Measurements from ENCODE around the gene FDX1.

FDX1 gene

DNA sequence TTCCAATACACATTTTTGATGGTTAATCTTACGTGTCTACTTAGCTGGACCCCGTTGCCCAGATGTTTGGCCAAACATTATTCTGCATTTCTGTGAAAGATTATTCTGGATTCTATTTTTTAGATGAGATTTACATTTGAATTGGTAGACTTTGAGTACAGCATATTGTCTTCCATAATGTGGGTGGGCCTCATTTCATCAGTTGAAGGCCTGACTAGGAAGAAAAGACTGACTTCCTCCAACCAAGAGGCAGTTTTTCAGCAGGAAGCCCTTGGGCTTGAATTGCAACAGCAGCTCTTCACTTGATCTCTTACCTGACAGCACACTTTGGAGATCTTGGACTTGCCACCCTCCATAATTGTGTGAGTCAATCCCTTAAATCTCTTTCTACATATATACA lies 58.7 kb downstream of the FDX1 start:
- H3K27me3 ChIP-seq (replicated peaks), result no peaks in the 10 kb centered on the region

DNA sequence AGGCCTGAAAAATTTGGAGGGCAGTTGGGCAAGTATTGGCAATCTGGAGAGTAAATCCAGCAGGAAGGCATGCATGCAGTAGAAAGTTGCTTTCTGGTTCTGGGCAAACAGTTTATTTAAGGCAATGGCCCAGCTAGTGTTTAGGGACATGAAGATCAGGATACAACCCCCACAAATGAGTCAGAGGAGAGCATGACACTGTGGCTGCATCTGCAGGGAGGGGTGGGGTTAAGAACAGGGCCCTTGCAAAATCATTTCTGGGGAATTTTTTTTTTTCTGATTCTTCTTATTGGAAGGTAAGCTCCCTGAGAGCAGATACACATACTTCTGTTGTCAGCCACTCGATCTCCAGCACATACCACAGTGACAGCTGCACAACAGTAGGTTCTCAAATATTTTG lies 61.1 kb downstream of the FDX1 start:
- Histone ChIP-seq H3K36me3 (replicated peaks) (no peaks in the 10 kb centered on the region), H3K27ac (no peak overlapping the region), H3K4me3 (ENCODE audit: low read depth, low read length) (no peak overlapping the region), H3K27me3 (replicated peaks) (no peaks in the 10 kb centered on the region)
- in situ Hi-C loops (cut with HindIII; ENCODE audit: low pct_ligation_motif_present, low sequenced_read_pairs), result no loop called here
- DNase-seq, result peak; percentile 47
- TF ChIP-seq, protein P1, sequence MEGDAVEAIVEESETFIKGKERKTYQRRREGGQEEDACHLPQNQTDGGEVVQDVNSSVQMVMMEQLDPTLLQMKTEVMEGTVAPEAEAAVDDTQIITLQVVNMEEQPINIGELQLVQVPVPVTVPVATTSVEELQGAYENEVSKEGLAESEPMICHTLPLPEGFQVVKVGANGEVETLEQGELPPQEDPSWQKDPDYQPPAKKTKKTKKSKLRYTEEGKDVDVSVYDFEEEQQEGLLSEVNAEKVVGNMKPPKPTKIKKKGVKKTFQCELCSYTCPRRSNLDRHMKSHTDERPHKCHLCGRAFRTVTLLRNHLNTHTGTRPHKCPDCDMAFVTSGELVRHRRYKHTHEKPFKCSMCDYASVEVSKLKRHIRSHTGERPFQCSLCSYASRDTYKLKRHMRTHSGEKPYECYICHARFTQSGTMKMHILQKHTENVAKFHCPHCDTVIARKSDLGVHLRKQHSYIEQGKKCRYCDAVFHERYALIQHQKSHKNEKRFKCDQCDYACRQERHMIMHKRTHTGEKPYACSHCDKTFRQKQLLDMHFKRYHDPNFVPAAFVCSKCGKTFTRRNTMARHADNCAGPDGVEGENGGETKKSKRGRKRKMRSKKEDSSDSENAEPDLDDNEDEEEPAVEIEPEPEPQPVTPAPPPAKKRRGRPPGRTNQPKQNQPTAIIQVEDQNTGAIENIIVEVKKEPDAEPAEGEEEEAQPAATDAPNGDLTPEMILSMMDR (IDR thresholded peaks at IDR 0.05; ENCODE audit: low read depth, low read length, missing control alignments), result no peak

More for the DNA sequence above, 58.7 kb downstream of the FDX1 start:
- in situ Hi-C loops (cut with HindIII; ENCODE audit: low pct_ligation_motif_present, low sequenced_read_pairs), result no loop called here
- Histone ChIP-seq H3K27ac (no peak overlapping the region), H3K4me3 (ENCODE audit: low read depth, low read length) (no peak overlapping the region), H3K36me3 (replicated peaks) (no peaks in the 10 kb centered on the region)
- TF ChIP-seq, protein P1 (IDR thresholded peaks at IDR 0.05; ENCODE audit: low read depth, low read length, missing control alignments), result no peak
- no peak for DNase-seq

GRCh38 chr11:110491577-110492320 lies 62.0 kb downstream of the FDX1 start:
- Histone ChIP-seq H3K4me3 (ENCODE audit: low read depth, low read length) (no peak overlapping the region), H3K27me3 (replicated peaks) (no peaks in the 10 kb centered on the region), H3K27ac (no peak overlapping the region), H3K36me3 (replicated peaks) (no peaks in the 10 kb centered on the region)
- DNase-seq, result no peak
- TF ChIP-seq, protein P1 (IDR thresholded peaks at IDR 0.05; ENCODE audit: low read depth, low read length, missing control alignments), result no peak
- in situ Hi-C loops (cut with HindIII; ENCODE audit: low pct_ligation_motif_present, low sequenced_read_pairs), result no loop called here

GRCh38 chr11:110492321-110492685 lies 62.6 kb downstream of the FDX1 start:
- DNase-seq, result no peak
- Histone ChIP-seq H3K4me3 (ENCODE audit: low read depth, low read length) (no peak overlapping the region), H3K27me3 (replicated peaks) (no peaks in the 10 kb centered on the region), H3K36me3 (replicated peaks) (no peaks in the 10 kb centered on the region), H3K27ac (no peak overlapping the region)
- TF ChIP-seq, protein P1 (IDR thresholded peaks at IDR 0.05; ENCODE audit: low read depth, low read length, missing control alignments), result no peak
- in situ Hi-C loops (cut with HindIII; ENCODE audit: low pct_ligation_motif_present, low sequenced_read_pairs), result no loop called here

DNA sequence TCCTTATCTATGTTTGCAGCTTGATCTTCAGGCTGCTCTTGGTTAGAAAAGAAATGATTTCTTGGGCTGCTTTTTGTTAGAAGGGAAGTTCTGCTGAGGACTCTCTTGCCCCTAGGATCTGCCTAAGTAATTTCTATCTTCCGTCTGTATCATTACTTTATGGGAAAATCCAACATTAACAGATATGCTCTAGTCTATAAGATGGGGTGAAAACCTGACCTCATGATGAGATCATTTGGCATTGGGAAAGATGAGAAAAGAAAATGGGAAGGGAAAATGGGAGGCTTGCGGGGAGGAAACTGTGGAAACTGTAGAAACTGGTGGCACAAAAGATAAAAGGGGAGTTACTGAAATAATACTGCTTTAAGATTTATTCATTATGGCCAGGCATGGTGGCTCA lies 63.6 kb downstream of the FDX1 start:
- Histone ChIP-seq H3K4me3 (ENCODE audit: low read depth, low read length) (no peak overlapping the region), H3K36me3 (replicated peaks) (no peaks in the 10 kb centered on the region), H3K27ac (no peak overlapping the region), H3K27me3 (replicated peaks) (no peaks in the 10 kb centered on the region)
- no peak for DNase-seq
- in situ Hi-C loops (cut with HindIII; ENCODE audit: low pct_ligation_motif_present, low sequenced_read_pairs), result no loop called here
- TF ChIP-seq, protein P1 (IDR thresholded peaks at IDR 0.05; ENCODE audit: low read depth, low read length, missing control alignments), result no peak
